Chondrocyte (in vitro differentiated cells): ENCODE results near the gene TXNDC16. TPM values are rescaled to one million over a fixed set of nuclear protein-coding genes. Genes with fewer than 3 reads are reported as not detected.
A peak's percentile ranks its signal among the peaks of the same experiment; 100 is the strongest.

Experiments used
- DNase-seq: peaks from one replicate; pipeline ENCODE4 v3.0.0; 2021; ENCODE audit warnings: mixed read lengths, low spot score
- H3K27ac Mint-ChIP-seq: one replicate; pipeline ENCODE4 v1.8.0; 2021; ENCODE audit warnings: mild to moderate bottlenecking, moderate library complexity, mixed read lengths; ENCODE audit not compliant: unreplicated experiment
- H3K27me3 Mint-ChIP-seq: 2 replicates; pipeline ENCODE4 v1.8.0; 2021; ENCODE audit warnings: low read depth, mixed read lengths
- H3K36me3 Mint-ChIP-seq: 2 replicates; pipeline ENCODE4 v1.8.0; 2021; ENCODE audit warnings: low read depth, mixed read lengths
- H3K4me1 Mint-ChIP-seq: 2 replicates; pipeline ENCODE4 v1.8.0; 2021; ENCODE audit warnings: low read depth, mild to moderate bottlenecking, mixed read lengths
- H3K4me3 Mint-ChIP-seq: one replicate; pipeline ENCODE4 v1.8.0; 2021; ENCODE audit warnings: mild to moderate bottlenecking, moderate library complexity, mixed read lengths; ENCODE audit not compliant: unreplicated experiment
- H3K9me3 Mint-ChIP-seq: 2 replicates; pipeline ENCODE4 v1.8.0; 2021; ENCODE audit warnings: low read depth, mixed read lengths
- CTCF ChIP-seq: fragments of 200-600 bp; sonication (generic); IDR thresholded peaks from 2 replicates; pipeline ENCODE4 v1.5.0; 2021; ENCODE audit warnings: antibody characterized with exemption, mild to moderate bottlenecking, moderate library complexity
- long read RNA-seq: library from polyadenylated mRNA; stranded (forward); transcript quantifications from one replicate; pipeline ENCODE4 v2.0.0, GENCODE V29; 2021
- total RNA-seq: library from RNA; stranded (reverse); gene quantifications from 3 replicates; pipeline ENCODE4 v1.2.1, GENCODE V29; 2021

Gene TXNDC16
- 6.4 to 11.2 TPM (median 7.2 TPM) in 3 replicates for total RNA-seq
- long read RNA-seq, full-length matches to known transcripts: 7 of 11 reads
- long read RNA-seq, partial matches to known transcripts: 2 of 11 reads
- long read RNA-seq, other reads (novel, unspliced or antisense): 2 of 11 reads

- Mint-ChIP-seq H3K27me3 (no peaks in the 10 kb centered on the region), H3K4me3 (peak within 1 kb of the TSS; percentile 87), H3K27ac (peak within 1 kb of the TSS; percentile 85), H3K4me1 (peaks cover 25% of the 10 kb centered on the region), H3K9me3 (no peaks in the 10 kb centered on the region), H3K36me3 (no peaks in the 10 kb centered on the region)
- TF ChIP-seq CTCF: no peak
- DNase-seq: peak; percentile 100
Measured at GRCh38 chr14:52552063-52552988, at the start of gene TXNDC16, which contains the start of gene GPR137C. TSS of gene TXNDC16 (minus strand) at chr14:52552505. CDS start at chr14:52543557, 8,948 bp downstream. TSS of gene GPR137C (plus strand) at chr14:52552836. CDS start at chr14:52553148, 312 bp downstream.

- H3K4me3 Mint-ChIP-seq: no peak overlapping the region
- peaks cover 11% of the 10 kb centered on the region for H3K36me3 Mint-ChIP-seq
- H3K4me1 Mint-ChIP-seq: no peaks in the 10 kb centered on the region
- DNase-seq: no peak
- no peak for TF ChIP-seq CTCF
- H3K27me3 Mint-ChIP-seq: no peaks in the 10 kb centered on the region
- H3K27ac Mint-ChIP-seq: no peak overlapping the region
- H3K9me3 Mint-ChIP-seq: peaks cover 15% of the 10 kb centered on the region
Measured at GRCh38 chr14:52599974-52600373, 47.7 kb upstream of the TXNDC16 start.

- H3K27me3 Mint-ChIP-seq: no peaks in the 10 kb centered on the region
- no peak for DNase-seq
- no peaks in the 10 kb centered on the region for H3K4me1 Mint-ChIP-seq
- H3K36me3 Mint-ChIP-seq: peaks cover 8% of the 10 kb centered on the region
- no peak for TF ChIP-seq CTCF
- H3K4me3 Mint-ChIP-seq: no peak overlapping the region
- H3K9me3 Mint-ChIP-seq: peaks cover 19% of the 10 kb centered on the region
- H3K27ac Mint-ChIP-seq: no peak overlapping the region
Measured at GRCh38 chr14:52598568-52598967, 46.3 kb upstream of the TXNDC16 start.

- Mint-ChIP-seq H3K4me1 (no peaks in the 10 kb centered on the region), H3K27ac (no peak overlapping the region), H3K36me3 (peaks cover 10% of the 10 kb centered on the region), H3K4me3 (no peak overlapping the region), H3K9me3 (peaks cover 33% of the 10 kb centered on the region), H3K27me3 (no peaks in the 10 kb centered on the region)
- no peak for TF ChIP-seq CTCF
- DNase-seq: no peak
Measured at GRCh38 chr14:52596861-52597260, 44.6 kb upstream of the TXNDC16 start.

GRCh38 chr14:52596320-52596719, 44.0 kb upstream of the TXNDC16 start:
- H3K4me3 Mint-ChIP-seq: no peak overlapping the region
- H3K36me3 Mint-ChIP-seq: peaks cover 10% of the 10 kb centered on the region

More at GRCh38 chr14:52596320-52596719, 44.0 kb upstream of the TXNDC16 start:
- no peak for TF ChIP-seq CTCF
- DNase-seq: no peak
- H3K27ac Mint-ChIP-seq: no peak overlapping the region
- H3K27me3 Mint-ChIP-seq: no peaks in the 10 kb centered on the region
- H3K4me1 Mint-ChIP-seq: no peaks in the 10 kb centered on the region
- peaks cover 38% of the 10 kb centered on the region for H3K9me3 Mint-ChIP-seq
